ENCODE measurements around the gene NINJ2.

The NINJ2 gene

DNA sequence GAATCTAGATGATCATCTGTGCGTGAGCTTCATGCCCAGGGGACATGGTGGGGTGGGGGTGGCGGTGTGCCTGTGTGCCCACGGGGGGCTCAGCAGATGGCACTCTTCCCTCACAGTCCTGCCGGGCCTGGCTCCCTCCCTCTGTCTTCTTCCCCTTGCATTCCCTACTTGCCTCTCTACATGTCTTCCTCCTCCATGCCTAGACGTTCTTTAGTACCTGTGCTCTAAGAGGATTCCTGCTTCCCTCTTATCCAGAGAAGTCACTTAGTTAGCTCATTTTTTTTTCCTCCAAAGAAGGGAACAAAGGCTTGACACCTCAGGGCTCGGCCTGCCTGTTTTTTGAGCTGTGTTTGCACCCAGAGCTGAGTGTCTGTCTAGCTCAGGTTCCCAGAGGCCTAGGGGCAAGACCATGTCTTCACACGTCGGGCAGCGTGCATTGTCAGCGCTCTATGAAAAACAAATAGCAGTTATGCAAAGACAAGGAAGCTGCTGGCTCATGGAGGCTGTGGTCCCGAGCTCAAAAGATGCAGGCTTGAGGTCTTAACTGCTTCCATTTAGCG is 48.8 kb downstream of the NINJ2 start:
- TF ChIP-seq, protein P1, sequence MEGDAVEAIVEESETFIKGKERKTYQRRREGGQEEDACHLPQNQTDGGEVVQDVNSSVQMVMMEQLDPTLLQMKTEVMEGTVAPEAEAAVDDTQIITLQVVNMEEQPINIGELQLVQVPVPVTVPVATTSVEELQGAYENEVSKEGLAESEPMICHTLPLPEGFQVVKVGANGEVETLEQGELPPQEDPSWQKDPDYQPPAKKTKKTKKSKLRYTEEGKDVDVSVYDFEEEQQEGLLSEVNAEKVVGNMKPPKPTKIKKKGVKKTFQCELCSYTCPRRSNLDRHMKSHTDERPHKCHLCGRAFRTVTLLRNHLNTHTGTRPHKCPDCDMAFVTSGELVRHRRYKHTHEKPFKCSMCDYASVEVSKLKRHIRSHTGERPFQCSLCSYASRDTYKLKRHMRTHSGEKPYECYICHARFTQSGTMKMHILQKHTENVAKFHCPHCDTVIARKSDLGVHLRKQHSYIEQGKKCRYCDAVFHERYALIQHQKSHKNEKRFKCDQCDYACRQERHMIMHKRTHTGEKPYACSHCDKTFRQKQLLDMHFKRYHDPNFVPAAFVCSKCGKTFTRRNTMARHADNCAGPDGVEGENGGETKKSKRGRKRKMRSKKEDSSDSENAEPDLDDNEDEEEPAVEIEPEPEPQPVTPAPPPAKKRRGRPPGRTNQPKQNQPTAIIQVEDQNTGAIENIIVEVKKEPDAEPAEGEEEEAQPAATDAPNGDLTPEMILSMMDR (IDR thresholded peaks at IDR 0.05; ENCODE audit: control insufficient read depth, extremely low read depth, insufficient read depth), result no peak
- no peak for DNase-seq (ENCODE audit: low read depth)
- no peak overlapping the region for H3K4me3 ChIP-seq (ENCODE audit: low read depth, low read length)

DNA sequence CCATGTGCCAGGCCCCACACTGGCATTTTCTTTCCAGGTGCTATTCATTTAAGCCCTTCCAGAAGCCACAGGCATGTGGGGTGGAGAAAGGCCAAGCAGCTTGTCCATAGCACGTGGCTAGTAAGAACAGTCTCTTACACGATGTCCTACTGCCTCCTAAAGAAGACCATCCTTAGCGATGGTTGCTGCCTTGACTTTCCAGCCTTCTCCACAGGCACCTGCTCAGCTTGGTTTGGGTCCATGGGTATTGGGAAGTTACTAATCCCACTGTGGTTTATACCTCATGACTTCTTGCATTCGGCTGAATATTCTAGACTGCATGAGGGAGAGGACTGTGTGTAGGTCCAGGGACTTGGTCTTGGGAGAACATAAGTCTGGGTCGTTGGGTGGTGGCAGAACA is 49.2 kb downstream of the NINJ2 start:
- H3K4me3 ChIP-seq (ENCODE audit: low read depth, low read length), result no peak overlapping the region
- TF ChIP-seq, protein P1 (IDR thresholded peaks at IDR 0.05; ENCODE audit: control insufficient read depth, extremely low read depth, insufficient read depth), result no peak
- DNase-seq (ENCODE audit: low read depth), result no peak

DNA sequence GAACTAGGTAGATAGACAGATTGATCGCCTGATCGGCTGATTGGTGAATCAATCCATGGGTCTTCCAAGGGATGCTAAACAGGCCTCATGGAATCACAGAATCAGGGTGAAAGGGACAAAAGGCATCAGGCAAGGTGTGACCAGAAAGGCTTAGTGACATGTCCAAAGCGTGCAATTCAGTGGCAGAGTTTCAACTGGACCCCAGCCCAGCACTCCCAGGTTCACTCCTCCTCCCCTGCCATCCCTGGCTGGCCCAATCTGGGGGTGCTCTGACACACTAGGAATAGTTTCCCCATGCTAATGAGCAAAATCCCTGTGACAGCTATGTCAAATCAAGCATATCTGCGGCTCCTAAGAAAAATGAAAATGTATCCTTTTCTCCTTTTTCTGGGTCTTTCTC is 50.4 kb downstream of the NINJ2 start:
- H3K4me3 ChIP-seq (ENCODE audit: low read depth, low read length), result no peak overlapping the region
- TF ChIP-seq, protein P1 (IDR thresholded peaks at IDR 0.05; ENCODE audit: control insufficient read depth, extremely low read depth, insufficient read depth), result no peak
- no peak for DNase-seq (ENCODE audit: low read depth)

DNA sequence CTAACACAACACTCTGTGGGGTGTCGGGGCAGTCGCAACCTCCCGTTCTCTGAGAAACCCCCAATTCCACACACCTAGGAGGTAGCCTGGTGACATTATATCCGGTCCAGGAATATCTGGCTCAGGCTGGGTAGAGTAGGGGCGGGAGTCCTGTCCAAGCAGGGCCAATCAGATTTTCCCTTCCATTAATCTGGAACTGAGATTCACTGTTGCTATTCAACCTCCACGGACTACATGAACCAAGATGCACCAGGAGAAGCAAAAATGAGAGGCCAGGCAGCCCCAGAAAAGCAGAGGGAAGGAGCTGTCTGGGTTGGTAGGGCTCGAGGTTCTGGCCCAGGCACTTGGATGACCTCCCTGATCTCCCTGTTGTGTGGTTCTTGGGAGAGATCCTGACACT is 51.0 kb downstream of the NINJ2 start:
- no peak overlapping the region for H3K4me3 ChIP-seq (ENCODE audit: low read depth, low read length)
- TF ChIP-seq, protein P1 (IDR thresholded peaks at IDR 0.05; ENCODE audit: control insufficient read depth, extremely low read depth, insufficient read depth), result no peak
- DNase-seq (ENCODE audit: low read depth), result no peak

DNA sequence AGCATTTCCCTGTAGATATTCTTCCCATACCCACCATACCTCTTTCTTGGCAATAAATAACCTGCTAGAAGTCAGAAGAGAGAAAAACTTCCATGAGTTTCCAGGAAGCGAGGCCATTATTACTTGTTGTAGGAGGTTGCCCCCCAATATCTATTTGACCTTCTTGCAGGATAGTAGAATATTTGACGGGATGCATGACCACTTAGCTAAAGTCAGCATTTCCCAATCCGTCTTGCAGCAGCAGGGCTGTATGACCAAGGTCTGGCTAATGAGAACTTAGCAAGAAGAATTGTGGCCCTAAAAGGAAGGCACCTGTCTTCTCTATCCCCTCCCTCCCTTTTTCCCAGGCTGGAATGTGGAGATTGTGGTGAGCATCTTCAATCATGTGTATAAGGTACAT is 51.5 kb downstream of the NINJ2 start:
- no peak overlapping the region for H3K4me3 ChIP-seq (ENCODE audit: low read depth, low read length)
- no peak for DNase-seq (ENCODE audit: low read depth)
- TF ChIP-seq, protein P1 (IDR thresholded peaks at IDR 0.05; ENCODE audit: control insufficient read depth, extremely low read depth, insufficient read depth), result no peak

DNA sequence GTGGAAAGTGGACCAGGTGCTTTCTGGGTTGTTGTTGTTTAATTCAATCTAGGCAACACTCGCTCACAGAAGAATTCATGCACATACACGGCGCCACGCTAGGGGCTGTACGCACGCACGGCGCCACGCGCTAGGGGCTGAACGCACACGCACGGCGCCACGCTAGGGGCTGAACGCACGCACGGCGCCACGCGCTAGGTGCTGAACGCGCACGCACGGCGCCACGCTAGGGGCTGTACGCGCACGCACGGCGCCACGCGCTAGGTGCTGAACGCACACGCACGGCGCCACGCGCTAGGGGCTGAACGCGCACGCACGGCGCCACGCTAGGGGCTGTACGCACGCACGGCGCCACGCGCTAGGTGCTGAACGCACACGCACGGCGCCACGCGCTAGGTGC is 54.3 kb downstream of the NINJ2 start:
- H3K4me3 ChIP-seq (ENCODE audit: low read depth, low read length), result no peak overlapping the region
- no peak for DNase-seq (ENCODE audit: low read depth)
- TF ChIP-seq, protein P1 (IDR thresholded peaks at IDR 0.05; ENCODE audit: control insufficient read depth, extremely low read depth, insufficient read depth), result no peak

DNA sequence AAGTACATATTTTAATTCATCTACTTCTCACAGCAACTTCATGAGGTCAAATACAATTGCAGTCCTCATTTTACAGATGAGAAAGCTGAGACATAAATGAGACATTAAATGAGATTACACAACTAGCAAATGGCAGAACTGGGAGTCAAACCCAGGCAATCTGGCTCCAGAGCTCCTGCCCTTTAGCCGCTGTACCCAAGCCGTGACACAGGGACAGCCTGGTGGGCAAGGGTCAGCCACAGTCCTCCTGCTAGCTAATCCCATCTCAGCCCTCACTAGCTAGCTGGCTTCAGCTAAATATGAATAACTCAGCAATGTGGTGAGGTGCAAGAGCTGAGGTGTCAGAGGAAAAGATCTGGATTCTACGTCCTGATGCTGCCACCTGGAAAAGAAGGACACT is 54.8 kb downstream of the NINJ2 start:
- TF ChIP-seq, protein P1 (IDR thresholded peaks at IDR 0.05; ENCODE audit: control insufficient read depth, extremely low read depth, insufficient read depth), result no peak
- no peak overlapping the region for H3K4me3 ChIP-seq (ENCODE audit: low read depth, low read length)
- no peak for DNase-seq (ENCODE audit: low read depth)

Data from LNCaP clone FGC (cell line).